Cardiac muscle cell (in vitro differentiated cells and primary cell): Measurements from ENCODE around the gene JPH2. TPM values are rescaled to one million over a fixed set of nuclear protein-coding genes. Genes with fewer than 3 reads are reported as not detected.

Experiments
- DNase-seq, 2 donors: peaks; one replicate each; pipeline versions ENCODE4 v3.0.0 to v3.0.0-alpha.2; 2010 to 2017; ENCODE audit warnings: low read depth in 1 of 2, low spot score in 1 of 2
- H3K27ac ChIP-seq: fragments of 200-600 bp; sonication (generic); 2 replicates; pipeline ENCODE4 v1.5.1; 2016
- H3K27me3 ChIP-seq: fragments of 200-600 bp; sonication (generic); 2 replicates; pipeline ENCODE4 v1.6.0; 2016; ENCODE audit warnings: control low read depth
- H3K36me3 ChIP-seq: fragments of 200-600 bp; sonication (generic); 2 replicates; pipeline ENCODE4 v1.5.1; 2016; ENCODE audit warnings: control low read depth
- H3K4me1 ChIP-seq: fragments of 200-600 bp; sonication (generic); 2 replicates; pipeline ENCODE4 v1.8.1; 2017; ENCODE audit warnings: low read depth, mild to moderate bottlenecking, mixed run types
- H3K4me3 ChIP-seq: fragments of 200-600 bp; sonication (generic); 2 replicates; pipeline ENCODE4 v1.5.1; 2016; ENCODE audit warnings: mild to moderate bottlenecking
- H3K9me3 ChIP-seq: fragments of 200-600 bp; sonication (generic); 2 replicates; pipeline ENCODE4 v1.5.1; 2017; ENCODE audit warnings: low read depth, mild to moderate bottlenecking, control low read depth
- CTCF ChIP-seq: IDR thresholded peaks from 2 replicates; pipeline ENCODE4 v1.5.1; 2012; ENCODE audit warnings: low read depth, mild to moderate bottlenecking, low read length
- polyA plus RNA-seq: library from polyadenylated mRNA; unstranded; fragments of >200 nt; fragmentation: Nextera tagmentation; extraction: Ambion mirVana; gene quantifications from 2 replicates; pipeline ENCODE4 v1.2.1, GENCODE V29; 2016
- total RNA-seq: library from RNA; depleted of rRNA; stranded (reverse); fragments of >200 nt; gene quantifications from 2 replicates; pipeline ENCODE4 v1.2.3, GENCODE V29; 2016

The JPH2 gene
- total and polyA plus RNA-seq, 2 experiments from 2014 or later = 97.2 to 205 TPM

- H3K4me1 ChIP-seq = no peaks in the 10 kb centered on the region
- no peak for DNase-seq
- H3K36me3 ChIP-seq = no peaks in the 10 kb centered on the region
- no peak overlapping the region for H3K4me3 ChIP-seq
- H3K9me3 ChIP-seq = no peaks in the 10 kb centered on the region
- no peak overlapping the region for H3K27ac ChIP-seq
- no peaks in the 10 kb centered on the region for H3K27me3 ChIP-seq
- no peak for TF ChIP-seq CTCF
Measured at GRCh38 chr20:44081476-44081875, 105.5 kb downstream of the JPH2 start.

GRCh38 chr20:44080646-44081267, 106.2 kb downstream of the JPH2 start:
- H3K4me1 ChIP-seq = no peaks in the 10 kb centered on the region
- H3K4me3 ChIP-seq = no peak overlapping the region
- no peaks in the 10 kb centered on the region for H3K27me3 ChIP-seq
- H3K27ac ChIP-seq = no peak overlapping the region
- peak; percentile 80 to 87 for DNase-seq
- peak; percentile 94 for TF ChIP-seq CTCF
- H3K36me3 ChIP-seq = no peaks in the 10 kb centered on the region
- H3K9me3 ChIP-seq = no peaks in the 10 kb centered on the region

GRCh38 chr20:44080064-44080463, 106.9 kb downstream of the JPH2 start:
- TF ChIP-seq CTCF = no peak
- Histone ChIP-seq H3K27me3 (no peaks in the 10 kb centered on the region), H3K36me3 (no peaks in the 10 kb centered on the region), H3K27ac (no peak overlapping the region), H3K4me3 (no peak overlapping the region), H3K9me3 (no peaks in the 10 kb centered on the region), H3K4me1 (no peaks in the 10 kb centered on the region)
- peak in 1 of 2 donors; percentile 51 for DNase-seq

GRCh38 chr20:44079291-44079690, 107.7 kb downstream of the JPH2 start:
- H3K4me1 ChIP-seq = no peaks in the 10 kb centered on the region
- DNase-seq = no peak
- H3K9me3 ChIP-seq = no peaks in the 10 kb centered on the region
- no peaks in the 10 kb centered on the region for H3K36me3 ChIP-seq
- no peak for TF ChIP-seq CTCF
- no peak overlapping the region for H3K4me3 ChIP-seq
- H3K27ac ChIP-seq = no peak overlapping the region
- no peaks in the 10 kb centered on the region for H3K27me3 ChIP-seq

GRCh38 chr20:44075950-44076232, 111.1 kb downstream of the JPH2 start:
- TF ChIP-seq CTCF = no peak
- Histone ChIP-seq H3K4me1 (no peaks in the 10 kb centered on the region), H3K36me3 (no peaks in the 10 kb centered on the region), H3K27ac (no peak overlapping the region), H3K4me3 (no peak overlapping the region), H3K27me3 (no peaks in the 10 kb centered on the region), H3K9me3 (no peaks in the 10 kb centered on the region)
- no peak for DNase-seq
